Measurements from ENCODE around the gene ARL6IP6. TPM values are rescaled to one million over a fixed set of nuclear protein-coding genes. Genes with fewer than 3 reads are reported as not detected.
A peak's percentile ranks its signal among the peaks of the same experiment; 100 is the strongest.
"Not testable (repeated sequence)": the region's sequence is repeated elsewhere in the genome, so short reads cannot be mapped to it uniquely, and the experiment has no call there.

Gene ARL6IP6
- total and polyA plus RNA-seq, 2 experiments from 2014 or later: 18.2 to 23.2 TPM

DNA sequence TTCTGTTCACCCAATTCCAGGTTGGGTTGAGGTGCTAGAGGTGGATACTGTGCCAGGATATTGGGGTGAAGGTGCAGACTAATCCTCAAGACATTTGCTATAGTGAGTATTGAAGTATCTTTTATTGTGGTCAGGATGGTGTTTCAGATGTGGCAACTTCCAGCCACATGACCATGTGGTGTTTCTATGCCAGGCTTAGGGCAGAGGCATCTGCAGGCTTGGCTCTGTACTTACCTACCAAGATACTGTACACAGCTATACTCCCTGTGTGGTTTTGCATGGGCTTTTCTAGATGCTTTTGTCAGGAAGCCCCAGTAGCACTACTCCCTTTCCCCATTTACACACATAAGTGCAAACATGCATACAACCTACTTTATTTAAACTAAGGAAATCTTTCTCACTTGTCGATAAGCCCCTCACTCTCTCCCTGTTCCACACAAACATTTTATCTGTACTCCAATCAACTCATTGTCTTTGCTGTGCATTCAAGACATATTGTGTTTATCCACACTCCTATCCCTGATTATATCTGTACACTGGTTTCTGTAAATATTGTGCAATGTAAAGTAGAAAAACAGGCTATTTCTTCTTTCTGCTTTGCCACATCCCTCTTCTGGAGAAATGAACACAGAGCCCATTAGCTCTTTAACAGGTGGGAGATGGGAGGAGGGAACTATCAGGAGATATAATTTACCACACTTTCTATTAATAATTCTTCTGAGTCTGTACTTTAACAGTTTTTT, 12.3 kb downstream of the ARL6IP6 start:
- Histone ChIP-seq H3K9me3 (ENCODE audit: low read depth) (no peaks in the 10 kb centered on the region), H3K27ac (no peak overlapping the region), H3K4me3 (no peak overlapping the region), H4K20me1 (ENCODE audit: insufficient read depth, poor library complexity, severe bottlenecking) (no peaks in the 10 kb centered on the region), H3K9me2 (replicated peaks; ENCODE audit: insufficient read depth) (no peaks in the 10 kb centered on the region), H3K27me3 (no peaks in the 10 kb centered on the region), H3K79me2 (peaks cover 13% of the 10 kb centered on the region), H3K36me3 (replicated peaks; ENCODE audit: insufficient read depth, low read depth) (no peaks in the 10 kb centered on the region), H2AFZ (no peak overlapping the region), H3K4me1 (ENCODE audit: insufficient read depth) (no peaks in the 10 kb centered on the region), H3K4me2 (no peak overlapping the region)
- 95% methylated on average over 1 of the region's 1 CpG for WGBS (ENCODE audit: low lambda C conversion rate, missing lambda C conversion rate)
- TF ChIP-seq EZH2phosphoT487 (IDR thresholded peaks at IDR 0.05; ENCODE audit: low read depth, severe bottlenecking, unreplicated experiment): no peak
- no peak for DNase-seq (ENCODE audit: low spot score)

GRCh38 chr2:152737509-152737908, 19.1 kb downstream of the ARL6IP6 start:
- H3K4me1 ChIP-seq (ENCODE audit: insufficient read depth); H3K27me3 ChIP-seq; H3K4me2 ChIP-seq; DNase-seq (ENCODE audit: low spot score); H3K9me3 ChIP-seq (ENCODE audit: low read depth); H3K79me2 ChIP-seq; H3K36me3 ChIP-seq (replicated peaks; ENCODE audit: insufficient read depth, low read depth); H2AFZ ChIP-seq; H3K27ac ChIP-seq; H3K9me2 ChIP-seq (replicated peaks; ENCODE audit: insufficient read depth); H4K20me1 ChIP-seq (ENCODE audit: insufficient read depth, poor library complexity, severe bottlenecking); H3K4me3 ChIP-seq: not testable (repeated sequence)
- WGBS (ENCODE audit: low lambda C conversion rate, missing lambda C conversion rate): 96% methylated on average over 1 of the region's 1 CpG

GRCh38 chr2:152738438-152738837, 20.0 kb downstream of the ARL6IP6 start:
- Histone ChIP-seq H3K27me3 (no peaks in the 10 kb centered on the region), H3K36me3 (replicated peaks; ENCODE audit: insufficient read depth, low read depth) (no peaks in the 10 kb centered on the region), H2AFZ (no peak overlapping the region), H3K79me2 (peaks cover 5% of the 10 kb centered on the region), H3K27ac (no peak overlapping the region), H3K9me2 (replicated peaks; ENCODE audit: insufficient read depth) (no peaks in the 10 kb centered on the region), H3K4me3 (no peak overlapping the region), H3K4me1 (ENCODE audit: insufficient read depth) (no peaks in the 10 kb centered on the region), H3K9me3 (ENCODE audit: low read depth) (no peaks in the 10 kb centered on the region), H4K20me1 (ENCODE audit: insufficient read depth, poor library complexity, severe bottlenecking) (no peaks in the 10 kb centered on the region), H3K4me2 (no peak overlapping the region)
- WGBS (ENCODE audit: low lambda C conversion rate, missing lambda C conversion rate): 91% methylated on average over 2 of the region's 2 CpGs
- DNase-seq (ENCODE audit: low spot score): no peak
- TF ChIP-seq EZH2 (IDR thresholded peaks at IDR 0.05; ENCODE audit: borderline replicate concordance) (no peak), EZH2phosphoT487 (IDR thresholded peaks at IDR 0.05; ENCODE audit: low read depth, severe bottlenecking, unreplicated experiment) (no peak), CTCF (IDR thresholded peaks at IDR 0.05; ENCODE audit: poor library complexity) (no peak)

- H3K9me3 ChIP-seq (ENCODE audit: low read depth); H3K4me2 ChIP-seq; DNase-seq (ENCODE audit: low spot score); H3K9me2 ChIP-seq (replicated peaks; ENCODE audit: insufficient read depth); H3K27me3 ChIP-seq; H3K36me3 ChIP-seq (replicated peaks; ENCODE audit: insufficient read depth, low read depth); H3K27ac ChIP-seq; H3K79me2 ChIP-seq; H3K4me1 ChIP-seq (ENCODE audit: insufficient read depth); H3K4me3 ChIP-seq; H2AFZ ChIP-seq; H4K20me1 ChIP-seq (ENCODE audit: insufficient read depth, poor library complexity, severe bottlenecking): not testable (repeated sequence)
- WGBS (ENCODE audit: low lambda C conversion rate, missing lambda C conversion rate): 100% methylated on average over 1 of the region's 1 CpG
Measured at GRCh38 chr2:152739705-152740104, 21.3 kb downstream of the ARL6IP6 start.

DNA sequence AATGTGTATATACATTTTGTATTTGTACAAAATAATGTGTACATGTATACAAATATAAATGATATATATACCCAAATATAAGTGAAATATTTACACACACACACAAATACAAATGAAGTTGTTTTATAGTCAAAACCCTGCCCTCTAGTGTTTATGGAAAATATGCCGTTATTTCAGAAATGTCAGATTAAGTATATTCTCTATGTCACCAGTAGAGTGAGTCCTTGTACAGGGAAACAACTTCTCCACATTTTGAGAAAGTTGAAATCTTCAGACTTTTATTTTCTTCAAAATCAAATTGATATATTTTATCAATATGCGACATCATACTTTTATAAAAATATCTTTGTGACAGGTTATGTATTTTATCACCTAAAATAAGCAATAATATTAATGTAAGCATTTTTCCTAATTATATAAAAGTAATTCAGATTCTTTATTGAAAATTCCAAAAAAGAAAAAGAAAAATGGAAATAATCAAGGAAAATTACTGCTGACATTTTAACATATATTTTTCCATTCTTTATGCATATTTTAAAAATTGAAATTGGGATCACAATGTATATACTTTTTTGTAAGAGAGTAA, 22.4 kb downstream of the ARL6IP6 start:
- Histone ChIP-seq H3K4me2 (no peak overlapping the region), H3K4me3 (no peak overlapping the region), H2AFZ (no peak overlapping the region), H3K27ac (no peak overlapping the region), H3K27me3 (no peaks in the 10 kb centered on the region), H4K20me1 (ENCODE audit: insufficient read depth, poor library complexity, severe bottlenecking) (no peaks in the 10 kb centered on the region), H3K9me3 (ENCODE audit: low read depth) (no peaks in the 10 kb centered on the region), H3K4me1 (ENCODE audit: insufficient read depth) (no peaks in the 10 kb centered on the region), H3K36me3 (replicated peaks; ENCODE audit: insufficient read depth, low read depth) (no peaks in the 10 kb centered on the region), H3K9me2 (replicated peaks; ENCODE audit: insufficient read depth) (no peaks in the 10 kb centered on the region), H3K79me2 (peaks cover 2% of the 10 kb centered on the region)
- WGBS (ENCODE audit: low lambda C conversion rate, missing lambda C conversion rate): 58% methylated on average over 2 of the region's 2 CpGs
- peak; percentile 62 for DNase-seq (ENCODE audit: low spot score)
- no peak for TF ChIP-seq EZH2 (IDR thresholded peaks at IDR 0.05; ENCODE audit: borderline replicate concordance)
- TF ChIP-seq CTCF (IDR thresholded peaks at IDR 0.05; ENCODE audit: poor library complexity): peak; percentile 98
- no peak for TF ChIP-seq EZH2phosphoT487 (IDR thresholded peaks at IDR 0.05; ENCODE audit: low read depth, severe bottlenecking, unreplicated experiment)

All from hepatocyte (in vitro differentiated cells).